Measurements from ENCODE around the gene HK1.

DNA sequence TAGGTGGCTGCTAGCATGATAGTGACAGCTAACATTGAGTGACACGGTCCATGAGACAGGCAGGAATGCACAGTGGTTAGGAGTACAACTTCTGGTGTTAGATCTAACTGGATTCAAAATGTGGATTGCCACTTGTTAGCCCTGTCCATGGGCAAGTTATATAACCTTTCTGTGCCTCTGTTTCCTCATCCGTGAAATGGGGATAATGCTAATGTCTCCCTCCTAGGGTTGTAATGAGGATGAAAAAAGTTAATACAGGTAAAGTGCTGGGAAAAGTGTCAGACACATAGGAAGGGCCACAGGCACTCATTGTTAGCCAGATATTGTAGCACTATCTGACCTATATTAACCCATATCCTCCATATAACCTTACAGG is 96.6 kb downstream of the HK1 start:
- TF ChIP-seq CTCF (IDR thresholded peaks at IDR 0.05; ENCODE audit: low read length) (no peak), EZH2 (IDR thresholded peaks at IDR 0.05; ENCODE audit: borderline replicate concordance, low read length) (no peak)
